GM12878 (cell line): ENCODE data around the gene GZF1. TPM values are rescaled to one million over a fixed set of nuclear protein-coding genes. Genes with fewer than 3 reads are reported as not detected.
A peak's percentile ranks its signal among the peaks of the same experiment; 100 is the strongest.

Experiments
- BHLHE40 ChIP-seq, 2 experiments: fragments of 450-650 bp in 1 of 2; IDR thresholded peaks; 2 replicates each; pipeline ENCODE4 v1.6.1; 2011 to 2017; ENCODE audit warnings: low read depth in 2 of 2, borderline replicate concordance in 1 of 2, improper control_type of control experiment in 1 of 2, low read length in 1 of 2, mild to moderate bottlenecking in 1 of 2
- CUX1 ChIP-seq: IDR thresholded peaks from 2 replicates; pipeline ENCODE4 v1.6.1; 2012; ENCODE audit warnings: improper control_type of control experiment, low read depth, low read length; ENCODE audit not compliant: insufficient replicate concordance
- PAX8 ChIP-seq: fragments of 450-650 bp; IDR thresholded peaks from 2 replicates; pipeline ENCODE4 v1.6.1; 2017; ENCODE audit warnings: mild to moderate bottlenecking, moderate library complexity
- POU2F2 ChIP-seq: IDR thresholded peaks from 3 replicates; pipeline ENCODE4 v1.6.1; 2011; ENCODE audit warnings: low read depth, mild to moderate bottlenecking, low read length, borderline replicate concordance
- ZBTB33 ChIP-seq: fragments of 450-650 bp; IDR thresholded peaks from 2 replicates; pipeline ENCODE4 v1.6.1; 2017; ENCODE audit warnings: mild to moderate bottlenecking
- ZNF384 ChIP-seq: IDR thresholded peaks from 2 replicates; pipeline ENCODE4 v1.6.1; 2012; ENCODE audit warnings: low read depth, mild to moderate bottlenecking, low read length, improper control_type of control experiment, borderline replicate concordance
- polyA plus RNA-seq, 11 experiments: library from polyadenylated mRNA; depleted of rRNA in 4 of 11; unstranded in 6 of 11; stranded (reverse) in 5 of 11; fragments of >200 nt; fragmentation: Nextera tagmentation in 4 of 11; fragmentation: Illumina TruSeq in 1 of 11; extraction: Ambion mirVana in 4 of 11; extraction: Trizol in 1 of 11; gene quantifications; 1 replicate in 1 of 11; 2 replicates in 10 of 11; pipeline versions ENCODE4 v1.2.1 to v1.2.3, GENCODE V29; 2011 to 2016; ENCODE audit warnings: inconsistent platforms in 2 of 11, missing spikeins in 2 of 11, low read depth in 1 of 11
- total RNA-seq, 4 experiments: library from RNA; depleted of rRNA in 3 of 4; stranded (reverse); fragments of >200 nt in 3 of 4; fragmentation: Illumina TruSeq in 1 of 4; extraction: Trizol in 1 of 4; gene quantifications; 2 replicates each; pipeline versions ENCODE4 v1.2.1 to v1.2.3, GENCODE V29; 2013 to 2021

The GZF1 gene
- total and polyA plus RNA-seq, 10 of the 15 experiments (the other 5 are each of a cell fraction or from before 2014, with no cell fraction given), result 2.2 to 19.5 (median 9.7) TPM

- TF ChIP-seq CUX1 (no peak), ZBTB33 (no peak), POU2F2 (peak; percentile 79; the same call in 1 of the 3 replicates), BHLHE40 (IDR thresholded peaks at IDR 0.05; ENCODE audit: borderline replicate concordance in 1 of 2, low read depth in 2 of 2, low read length in 1 of 2) (no peak), ZNF384 (no peak), PAX8 (no peak)
These were observed 20.9 kb upstream of the GZF1 start (continued) for GRCh38 chr20:23341073-23341472.
